DOHH2 (cell line): ENCODE results near the gene NF1.

Source experiments
- H3F3A ChIP-seq: fragments of 200-600 bp; sonication (generic), shearing (Covaris generic); 2 replicates; pipeline ENCODE4 v1.6.0; 2016; ENCODE audit warnings: antibody characterized with exemption, mild to moderate bottlenecking; ENCODE audit not compliant: control insufficient read depth, insufficient read depth
- H3K27ac ChIP-seq: fragments of 200-600 bp; sonication (generic); 2 replicates; pipeline ENCODE4 v1.5.1; 2014; ENCODE audit warnings: low read depth, mild to moderate bottlenecking, low read length, moderate library complexity
- H3K27me3 ChIP-seq: fragments of 200-600 bp; sonication (generic); 2 replicates; pipeline ENCODE4 v1.6.1; 2014; ENCODE audit warnings: mild to moderate bottlenecking, low read length, mixed read lengths; ENCODE audit not compliant: control insufficient read depth
- H3K36me3 ChIP-seq: fragments of 200-600 bp; sonication (generic); 2 replicates; pipeline ENCODE4 v1.6.1; 2014; ENCODE audit warnings: mild to moderate bottlenecking, low read length, moderate library complexity, mixed read lengths; ENCODE audit not compliant: control insufficient read depth
- H3K4me1 ChIP-seq: fragments of 200-600 bp; sonication (generic); 2 replicates; pipeline ENCODE4 v1.6.1; 2014; ENCODE audit warnings: mild to moderate bottlenecking, low read length, mixed read lengths; ENCODE audit not compliant: control insufficient read depth
- H3K4me2 ChIP-seq: fragments of 200-600 bp; sonication (generic); 2 replicates; pipeline ENCODE4 v1.6.0; 2014; ENCODE audit warnings: mild to moderate bottlenecking, low read length, moderate library complexity
- H3K4me3 ChIP-seq: fragments of 200-600 bp; sonication (generic); 2 replicates; pipeline ENCODE4 v1.5.1; 2014; ENCODE audit warnings: mild to moderate bottlenecking, low read length, mixed read lengths
- H3K79me2 ChIP-seq: fragments of 200-600 bp; sonication (generic); 2 replicates; pipeline ENCODE4 v1.6.1; 2014; ENCODE audit warnings: mild to moderate bottlenecking, low read length, mixed read lengths; ENCODE audit not compliant: control insufficient read depth
- H3K9me2 ChIP-seq: fragments of 200-600 bp; sonication (generic); replicated peaks from 2 replicates; pipeline ENCODE4 v1.6.1; 2014; ENCODE audit warnings: mild to moderate bottlenecking, low read length, mixed read lengths; ENCODE audit not compliant: control insufficient read depth
- H3K9me3 ChIP-seq: fragments of 200-600 bp; sonication (generic); 2 replicates; pipeline ENCODE4 v1.6.1; 2014; ENCODE audit warnings: antibody characterized with exemption, low read length, mixed read lengths; ENCODE audit not compliant: control insufficient read depth, insufficient read depth
- H4K20me1 ChIP-seq: fragments of 200-600 bp; sonication (generic); 2 replicates; pipeline ENCODE4 v1.6.0; 2014; ENCODE audit warnings: low read depth, mild to moderate bottlenecking, antibody characterized with exemption, low read length, moderate library complexity; ENCODE audit not compliant: control insufficient read depth, insufficient read depth
- CTCF ChIP-seq: fragments of 200-600 bp; sonication (generic); IDR thresholded peaks from one replicate; pipeline ENCODE4 v1.5.1; 2014; ENCODE audit warnings: antibody characterized with exemption, mild to moderate bottlenecking, low read depth, low read length; ENCODE audit not compliant: poor library complexity, severe bottlenecking
- EZH2phosphoT487 ChIP-seq: fragments of 200-600 bp; sonication (generic); IDR thresholded peaks from 2 replicates; pipeline ENCODE4 v1.6.1; 2017; ENCODE audit warnings: borderline replicate concordance, mild to moderate bottlenecking, antibody characterized with exemption, low read length, moderate library complexity, mixed read lengths

The NF1 gene

DNA sequence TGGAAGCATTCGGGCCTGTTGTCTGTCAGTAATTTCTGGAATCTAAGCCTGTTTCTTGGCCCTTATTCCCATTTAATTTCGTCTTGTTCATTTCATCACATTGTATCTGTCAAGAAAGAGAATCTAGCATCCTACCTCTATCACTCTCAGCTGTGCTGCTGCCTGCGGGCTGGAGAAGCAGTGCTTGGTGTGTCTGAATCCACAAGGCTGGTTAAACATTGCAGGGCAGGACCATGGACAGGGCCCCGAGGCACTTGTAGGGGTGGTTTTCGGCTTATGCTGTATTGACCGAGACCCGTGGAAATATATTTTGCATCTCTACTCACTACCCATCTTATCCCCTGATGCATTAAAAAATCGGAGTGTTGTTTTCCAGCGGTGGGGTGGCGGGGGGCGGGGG is 299.8 kb downstream of the NF1 start:
- Histone ChIP-seq H3K79me2 (no peaks in the 10 kb centered on the region), H3K9me2 (no peaks in the 10 kb centered on the region), H3K4me3 (no peak overlapping the region), H3K36me3 (no peaks in the 10 kb centered on the region), H3K4me1 (no peaks in the 10 kb centered on the region), H3K27ac (no peak overlapping the region), H3K4me2 (no peak overlapping the region), H3K27me3 (peaks cover 47% of the 10 kb centered on the region), H4K20me1 (no peaks in the 10 kb centered on the region), H3F3A (no peaks in the 10 kb centered on the region), H3K9me3 (no peaks in the 10 kb centered on the region)
- TF ChIP-seq CTCF, result no peak
- no peak for TF ChIP-seq EZH2phosphoT487

DNA sequence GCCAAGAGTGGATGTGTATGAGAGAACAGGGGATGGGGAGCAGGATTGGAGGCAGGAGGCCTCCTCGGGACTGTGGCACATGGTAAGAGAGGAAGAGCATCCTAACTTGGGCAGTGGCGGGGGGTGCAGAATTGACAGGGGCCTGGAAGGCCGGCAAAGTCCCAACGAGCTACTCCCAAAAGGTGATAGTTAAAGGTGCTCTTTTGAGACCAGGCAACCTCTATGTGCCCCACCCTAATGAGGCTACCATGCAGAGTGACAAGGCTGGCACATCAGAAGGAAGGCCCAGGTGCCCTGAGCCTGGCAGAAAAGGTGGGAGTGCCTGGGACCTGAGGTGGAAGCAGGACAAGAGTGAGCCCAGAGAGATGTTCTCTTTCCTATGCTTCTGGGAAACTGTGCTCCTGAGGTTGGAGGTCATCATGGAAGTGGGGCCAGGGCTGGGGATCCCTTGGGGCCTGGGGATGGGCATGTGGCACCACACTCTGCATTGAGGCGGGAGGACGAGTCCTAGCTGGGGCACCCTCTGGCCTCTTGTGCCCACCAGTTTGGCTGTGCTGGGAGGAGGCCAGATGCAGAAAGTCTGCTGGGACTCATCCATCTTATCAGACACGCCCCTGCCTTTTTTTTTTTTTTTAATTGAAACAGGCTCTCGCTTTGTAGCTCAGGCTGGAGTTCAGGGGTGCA is 302.6 kb downstream of the NF1 start:
- H3K9me3 ChIP-seq, result no peaks in the 10 kb centered on the region
- no peaks in the 10 kb centered on the region for H3K4me1 ChIP-seq
- no peaks in the 10 kb centered on the region for H3K9me2 ChIP-seq
- H4K20me1 ChIP-seq, result no peaks in the 10 kb centered on the region
- H3K36me3 ChIP-seq, result no peaks in the 10 kb centered on the region
- TF ChIP-seq CTCF (no peak), EZH2phosphoT487 (no peak)
- H3K27me3 ChIP-seq, result peaks cover 24% of the 10 kb centered on the region
- no peak overlapping the region for H3K4me2 ChIP-seq
- H3K4me3 ChIP-seq, result no peak overlapping the region
- no peaks in the 10 kb centered on the region for H3K79me2 ChIP-seq
- H3F3A ChIP-seq, result no peaks in the 10 kb centered on the region
- H3K27ac ChIP-seq, result no peak overlapping the region

DNA sequence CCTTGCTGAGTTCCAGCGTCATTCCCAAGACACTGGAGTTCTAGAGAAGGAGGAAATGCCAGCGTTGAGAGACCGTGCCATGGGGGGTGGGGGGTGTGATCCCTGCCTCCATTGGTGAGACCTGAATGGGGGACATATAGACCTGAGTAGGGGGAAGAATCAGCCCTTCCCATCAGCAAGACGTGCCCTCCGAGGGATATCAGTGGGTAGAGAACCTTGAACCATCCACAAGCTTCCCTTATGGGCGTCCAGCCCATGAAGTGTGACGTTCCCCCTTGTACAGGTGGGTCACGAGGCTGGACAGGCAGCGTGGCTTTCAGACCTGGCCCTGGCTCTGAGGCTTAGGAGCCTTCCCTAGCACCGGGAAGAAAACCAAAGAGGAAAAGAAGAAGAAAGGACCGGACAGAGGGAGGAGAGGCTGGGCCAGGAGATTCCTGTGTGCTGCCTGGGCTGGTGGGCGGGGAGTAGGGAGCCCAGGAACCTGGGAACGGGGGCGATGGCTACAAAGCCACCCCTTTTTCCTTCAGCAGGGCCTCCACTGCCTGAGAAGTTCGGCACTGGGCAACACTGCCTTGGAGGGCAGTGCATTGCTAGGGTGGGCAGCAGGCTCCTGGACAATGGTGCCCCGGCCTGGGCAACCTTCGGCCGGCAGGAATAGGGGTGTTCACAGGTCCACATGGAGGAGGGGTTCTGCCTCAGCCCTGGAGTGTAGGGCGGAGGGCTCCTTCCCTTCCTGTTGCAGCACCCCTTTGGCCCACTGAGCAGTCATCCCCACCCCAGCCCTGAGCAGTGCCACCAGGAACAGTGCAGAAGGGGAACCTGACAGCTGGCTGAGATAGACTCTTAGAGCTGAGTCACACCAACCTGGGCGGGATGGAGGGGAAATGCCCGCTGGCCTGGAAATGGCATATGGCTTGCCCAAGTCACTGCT is 303.9 kb downstream of the NF1 start:
- Histone ChIP-seq H3K9me2 (no peaks in the 10 kb centered on the region), H3K27ac (no peak overlapping the region), H3K4me1 (no peaks in the 10 kb centered on the region), H3F3A (no peaks in the 10 kb centered on the region), H3K36me3 (no peaks in the 10 kb centered on the region), H3K79me2 (no peaks in the 10 kb centered on the region), H4K20me1 (no peaks in the 10 kb centered on the region), H3K4me3 (no peak overlapping the region), H3K27me3 (peaks cover 12% of the 10 kb centered on the region), H3K9me3 (no peaks in the 10 kb centered on the region), H3K4me2 (no peak overlapping the region)
- TF ChIP-seq CTCF (no peak), EZH2phosphoT487 (no peak)
